Middle frontal gyrus (tissue), 1 donor: ENCODE data around the gene ARID1B.

ENCODE experiments used
- DNase-seq: peaks from one replicate; pipeline ENCODE4 v3.0.0-alpha.2; 2015; ENCODE audit warnings: low spot score; ENCODE audit errors: extremely low spot score

Gene ARID1B

GRCh38 chr6:157201083-157201482 lies 423.9 kb downstream of the ARID1B start:
- no peak for DNase-seq

DNA sequence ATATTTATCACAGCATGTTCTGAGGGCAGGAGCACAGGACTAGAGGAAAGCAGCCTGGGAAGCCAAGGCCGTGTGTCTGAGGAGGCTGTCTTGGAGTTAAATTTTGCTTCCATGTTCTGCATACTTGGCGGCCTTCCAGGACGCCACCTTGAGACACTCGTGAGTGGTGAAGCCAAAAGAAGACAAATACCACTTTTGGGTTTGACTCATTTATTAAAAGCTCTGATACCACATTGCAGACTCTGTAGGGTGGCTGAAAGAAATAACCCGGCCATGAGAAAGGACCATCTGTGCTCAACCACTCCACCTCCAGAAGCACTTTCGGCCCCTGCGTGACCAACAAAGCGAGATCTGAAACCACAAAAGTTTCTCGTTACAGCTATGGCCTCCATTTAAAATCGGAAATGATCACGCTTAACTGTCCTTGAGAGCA lies 426.1 kb downstream of the ARID1B start:
- no peak for DNase-seq

- no peak for DNase-seq
Observed at GRCh38 chr6:157203764-157204163, 426.6 kb downstream of the ARID1B start.

- no peak for DNase-seq
Observed at GRCh38 chr6:157205473-157206358, 428.5 kb downstream of the ARID1B start.

- DNase-seq: no peak
Observed at GRCh38 chr6:157206359-157206815, 429.2 kb downstream of the ARID1B start.

GRCh38 chr6:157207521-157208076 lies 430.4 kb downstream of the ARID1B start:
- DNase-seq: no peak

- no peak for DNase-seq
Observed at GRCh38 chr6:157209865-157210530, 432.8 kb downstream of the ARID1B start.

GRCh38 chr6:157210954-157211353 lies 433.8 kb downstream of the ARID1B start:
- no peak for DNase-seq

DNA sequence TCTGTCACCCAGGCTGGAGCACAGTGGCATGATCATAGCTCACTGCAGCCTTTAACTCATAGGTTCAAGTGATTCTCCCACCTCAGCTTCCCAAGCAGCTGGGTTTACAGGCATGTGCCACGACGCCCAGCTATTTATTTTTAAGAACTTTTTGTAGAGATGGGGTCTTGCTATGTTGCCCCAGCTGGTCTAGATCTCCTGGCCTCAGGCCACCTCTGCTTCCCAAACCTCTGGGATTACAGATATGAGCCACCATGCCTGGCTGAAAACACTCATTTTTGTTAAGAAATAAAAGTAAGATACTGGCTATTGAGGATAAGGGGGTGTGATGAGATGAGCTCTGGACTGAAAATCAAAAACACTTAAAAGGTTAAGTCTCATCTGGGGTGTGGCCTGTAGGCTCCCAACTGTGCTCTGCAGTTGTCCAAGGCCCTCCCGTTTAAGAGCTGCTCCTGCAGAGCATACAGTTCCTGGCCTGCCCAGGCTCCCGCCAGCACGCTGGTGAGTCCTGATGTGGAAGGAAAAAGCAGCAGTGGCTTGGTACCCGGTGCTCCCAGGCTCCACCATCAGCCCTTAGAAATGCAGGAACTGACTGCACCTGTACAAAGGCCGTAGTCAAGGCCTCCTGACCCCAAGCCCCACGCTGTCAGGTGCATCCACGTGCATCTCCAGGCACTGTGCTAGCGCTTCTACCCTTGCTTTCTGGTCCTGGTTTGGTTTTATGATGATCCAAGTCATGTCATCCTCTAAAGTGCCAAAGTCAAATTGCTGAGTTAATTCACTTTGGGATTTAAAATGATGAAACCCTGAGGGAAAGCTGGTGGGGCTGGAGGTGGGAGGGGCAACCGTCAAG lies 434.7 kb downstream of the ARID1B start:
- no peak for DNase-seq

- DNase-seq: no peak
Observed at GRCh38 chr6:157213426-157213825, 436.2 kb downstream of the ARID1B start.

- DNase-seq: no peak
Observed at GRCh38 chr6:157213907-157214565, 436.9 kb downstream of the ARID1B start.

DNA sequence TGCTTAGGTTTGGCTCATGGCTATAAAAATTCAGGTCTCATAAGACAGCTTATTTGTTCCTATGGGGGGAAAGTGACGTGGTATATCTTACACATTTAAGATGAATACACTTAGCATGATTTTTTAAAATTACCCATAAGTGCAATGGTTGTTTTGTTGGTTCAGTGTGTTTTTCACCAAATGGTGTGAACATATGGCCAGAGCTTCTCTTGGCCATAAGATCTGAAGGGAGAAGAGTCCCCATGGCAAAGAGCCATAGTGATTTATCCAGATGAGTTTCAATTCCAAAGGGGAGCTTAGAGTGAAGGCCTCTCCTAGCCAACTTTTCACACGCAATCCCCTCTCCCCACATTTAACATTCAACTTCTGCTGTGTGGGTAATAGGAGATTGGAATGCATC lies 438.5 kb downstream of the ARID1B start:
- no peak for DNase-seq

GRCh38 chr6:157216570-157216969 lies 439.4 kb downstream of the ARID1B start:
- no peak for DNase-seq

GRCh38 chr6:157217198-157217893 lies 440.2 kb downstream of the ARID1B start:
- no peak for DNase-seq

- no peak for DNase-seq
Observed at GRCh38 chr6:157217894-157218370, 440.8 kb downstream of the ARID1B start.

- DNase-seq: no peak
Observed at GRCh38 chr6:157218371-157219198, 441.4 kb downstream of the ARID1B start.

GRCh38 chr6:157219201-157220200 lies 442.3 kb downstream of the ARID1B start:
- DNase-seq: no peak

DNA sequence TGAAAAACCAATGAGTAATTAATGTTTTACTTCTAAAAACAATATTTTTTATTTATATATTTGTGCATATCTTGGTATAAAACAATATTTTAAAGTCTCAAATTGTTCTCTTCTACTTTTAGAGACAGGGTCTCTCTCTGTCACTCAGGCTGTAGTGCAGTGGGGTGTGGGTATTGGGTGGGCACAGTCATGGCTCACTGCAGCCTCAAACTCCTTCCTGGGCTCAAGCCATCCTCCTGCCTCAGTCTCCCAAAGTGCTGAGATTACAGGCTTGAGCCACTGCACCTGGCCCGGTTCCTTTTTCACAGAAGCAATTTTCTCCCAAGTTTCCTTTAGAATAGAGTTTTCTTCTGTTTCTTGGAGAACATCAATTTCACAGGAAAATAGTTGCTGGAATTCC lies 443.3 kb downstream of the ARID1B start:
- no peak for DNase-seq
